Ureter (tissue), 1 donor: Measurements from ENCODE around the gene LAMA5. TPM values are rescaled to one million over a fixed set of nuclear protein-coding genes. Genes with fewer than 3 reads are reported as not detected.

ENCODE experiments used
- DNase-seq: peaks from one replicate; pipeline ENCODE4 v3.0.0-alpha.2; 2020; ENCODE audit warnings: low spot score
- total RNA-seq: library from RNA; stranded (reverse); gene quantifications from one replicate; pipeline ENCODE4 v1.2.4, GENCODE V29; 2023
- donor health status: DM: yes; HTN: yes; CAD: no.

Gene LAMA5
- total RNA-seq, 1 donor from 2014 or later: 433 TPM

- DNase-seq: no peak
Observed at GRCh38 chr20:62405108-62405980, 38.2 kb upstream of the LAMA5 start.

DNA sequence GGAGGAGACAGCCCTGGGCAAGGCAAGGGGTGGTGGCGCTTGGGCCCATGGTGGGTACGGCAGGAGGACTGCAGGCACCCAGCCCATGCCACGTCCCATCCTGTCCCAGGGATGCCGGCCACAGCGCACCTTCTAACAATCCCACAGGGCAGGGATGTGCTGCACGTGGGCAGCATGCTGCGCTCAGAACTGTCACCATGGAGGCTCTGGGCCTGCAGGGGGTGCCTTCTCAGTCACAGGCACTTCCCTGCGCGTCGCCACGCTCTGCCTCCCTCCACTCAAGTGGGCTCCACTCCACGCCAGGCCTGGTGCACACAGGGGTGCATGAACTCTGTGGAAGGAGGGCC, 37.6 kb upstream of the LAMA5 start:
- no peak for DNase-seq

DNA sequence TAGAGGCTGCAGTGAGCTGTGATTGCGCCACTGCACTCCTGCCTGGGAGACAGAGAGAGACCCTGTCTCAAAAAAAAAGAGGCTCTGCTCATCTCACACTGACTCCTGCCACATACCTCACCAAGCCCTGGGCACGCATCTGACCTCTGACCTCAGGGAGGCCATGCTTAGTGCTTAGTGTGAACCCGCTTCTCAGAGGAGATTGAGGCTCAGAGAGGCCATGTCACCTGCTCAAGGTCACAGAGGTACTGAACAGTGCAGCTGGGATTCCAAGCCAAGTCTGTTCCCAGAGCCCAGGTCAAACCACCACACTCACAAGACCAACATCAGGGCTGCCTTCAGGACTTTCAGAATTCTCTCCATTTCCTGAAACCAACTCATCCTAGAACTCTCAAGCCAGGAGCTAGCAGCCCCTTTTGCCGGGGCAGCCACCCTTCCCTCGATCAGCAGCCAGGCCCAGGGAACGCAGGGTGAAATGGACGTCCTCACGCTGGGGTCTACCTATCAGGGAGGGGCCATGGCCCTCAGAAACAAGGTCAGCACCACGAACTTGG, 37.1 kb upstream of the LAMA5 start:
- no peak for DNase-seq

DNA sequence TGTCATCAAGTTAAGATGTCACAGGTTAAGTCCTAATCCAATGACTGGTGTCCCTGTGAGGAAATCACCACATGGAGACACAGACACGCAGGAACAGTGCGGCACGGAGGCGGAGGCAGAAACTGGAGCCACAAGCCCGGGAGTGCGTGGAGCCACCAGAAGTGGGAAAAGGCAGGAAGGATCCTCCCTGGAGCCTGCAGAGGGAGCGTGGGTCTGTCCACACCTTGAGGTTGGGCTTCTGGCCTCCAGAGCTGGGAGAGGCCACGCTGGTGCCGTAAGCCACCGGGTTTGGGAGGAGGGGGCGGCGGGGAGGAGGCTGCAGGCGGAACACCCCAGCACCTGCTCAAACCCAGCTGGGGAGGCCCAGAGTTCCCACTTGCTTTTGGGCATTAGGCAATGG, 36.2 kb upstream of the LAMA5 start:
- DNase-seq: no peak

DNA sequence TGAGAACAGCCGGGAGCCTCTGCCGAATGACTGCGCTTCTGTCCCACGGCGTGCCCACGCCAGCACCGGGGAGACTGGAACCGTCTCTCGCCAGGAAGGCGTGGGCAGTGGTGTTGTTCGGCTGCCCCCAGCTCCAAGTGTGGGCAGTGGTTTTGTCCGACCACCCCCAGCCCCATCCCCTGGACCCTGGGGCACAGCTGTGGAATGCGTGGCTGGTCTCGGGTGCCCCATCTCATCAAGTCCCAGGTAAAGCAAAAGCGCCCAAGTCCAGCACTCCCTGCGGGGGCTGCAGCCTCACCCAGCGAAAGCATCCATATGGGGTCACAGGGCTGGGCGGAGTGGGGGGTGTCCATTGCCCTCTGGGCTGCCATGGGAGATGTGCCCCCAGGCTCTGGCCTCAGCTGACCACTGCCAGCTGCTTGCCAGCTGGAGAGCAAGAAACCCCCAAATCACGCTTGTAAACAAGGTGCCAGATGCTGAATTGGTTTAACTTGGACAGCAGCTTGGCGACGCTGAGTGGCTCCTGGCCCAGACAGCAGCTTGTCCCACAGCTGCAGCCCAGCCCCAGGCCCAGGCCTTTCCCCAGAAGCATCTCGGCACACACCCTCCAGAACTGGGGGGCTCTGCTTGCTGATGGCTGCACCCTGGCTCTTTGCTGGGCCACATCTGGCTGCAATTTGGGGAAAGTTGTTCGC, 35.5 kb upstream of the LAMA5 start:
- no peak for DNase-seq

DNA sequence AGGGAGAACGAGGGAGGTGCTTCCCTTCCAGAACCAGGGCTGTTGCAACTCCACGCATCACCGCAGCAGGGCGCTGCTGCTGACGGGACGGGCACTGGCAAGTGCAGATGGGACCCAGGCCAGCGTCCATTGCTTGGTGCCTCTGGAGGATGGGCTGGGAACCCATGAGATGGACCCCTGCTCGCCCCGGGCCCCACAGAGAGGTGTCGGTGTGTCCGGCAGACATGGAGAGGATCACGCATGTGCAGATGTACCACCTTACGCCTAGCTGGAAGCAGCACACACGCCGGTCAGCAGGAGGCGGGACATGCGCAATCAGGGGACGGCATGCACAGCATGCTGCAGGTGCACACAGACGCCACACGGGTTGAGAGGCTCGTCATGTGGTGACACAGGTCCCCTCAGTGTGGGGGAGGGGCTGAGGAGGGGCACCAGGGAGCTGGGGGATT, 34.2 kb upstream of the LAMA5 start:
- DNase-seq: no peak

DNA sequence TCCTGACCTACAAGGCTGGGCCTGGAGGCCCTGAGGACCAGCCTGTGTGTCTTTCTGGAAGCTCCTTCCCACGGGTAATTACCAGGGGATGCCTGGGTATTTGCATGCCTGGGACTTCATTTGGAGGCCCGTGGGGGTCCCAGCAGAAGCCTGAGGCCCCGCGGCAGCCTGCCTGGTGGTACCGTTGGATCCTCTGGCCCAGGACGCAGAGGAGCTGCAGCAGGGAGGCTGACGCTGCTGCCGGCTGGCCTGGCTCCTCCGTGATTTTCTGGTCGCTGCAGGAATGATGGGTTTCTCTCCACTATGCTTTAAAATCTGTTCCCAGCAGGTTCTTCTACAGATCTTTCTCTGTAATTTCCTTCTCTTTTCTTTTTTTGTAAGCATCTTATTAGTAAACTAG, 33.4 kb upstream of the LAMA5 start:
- DNase-seq: no peak

- DNase-seq: no peak
Observed at GRCh38 chr20:62400021-62400420, 32.9 kb upstream of the LAMA5 start.

GRCh38 chr20:62398120-62398821, 31.2 kb upstream of the LAMA5 start:
- DNase-seq: no peak

- DNase-seq: no peak
Observed at GRCh38 chr20:62396367-62397239, 29.5 kb upstream of the LAMA5 start.

DNA sequence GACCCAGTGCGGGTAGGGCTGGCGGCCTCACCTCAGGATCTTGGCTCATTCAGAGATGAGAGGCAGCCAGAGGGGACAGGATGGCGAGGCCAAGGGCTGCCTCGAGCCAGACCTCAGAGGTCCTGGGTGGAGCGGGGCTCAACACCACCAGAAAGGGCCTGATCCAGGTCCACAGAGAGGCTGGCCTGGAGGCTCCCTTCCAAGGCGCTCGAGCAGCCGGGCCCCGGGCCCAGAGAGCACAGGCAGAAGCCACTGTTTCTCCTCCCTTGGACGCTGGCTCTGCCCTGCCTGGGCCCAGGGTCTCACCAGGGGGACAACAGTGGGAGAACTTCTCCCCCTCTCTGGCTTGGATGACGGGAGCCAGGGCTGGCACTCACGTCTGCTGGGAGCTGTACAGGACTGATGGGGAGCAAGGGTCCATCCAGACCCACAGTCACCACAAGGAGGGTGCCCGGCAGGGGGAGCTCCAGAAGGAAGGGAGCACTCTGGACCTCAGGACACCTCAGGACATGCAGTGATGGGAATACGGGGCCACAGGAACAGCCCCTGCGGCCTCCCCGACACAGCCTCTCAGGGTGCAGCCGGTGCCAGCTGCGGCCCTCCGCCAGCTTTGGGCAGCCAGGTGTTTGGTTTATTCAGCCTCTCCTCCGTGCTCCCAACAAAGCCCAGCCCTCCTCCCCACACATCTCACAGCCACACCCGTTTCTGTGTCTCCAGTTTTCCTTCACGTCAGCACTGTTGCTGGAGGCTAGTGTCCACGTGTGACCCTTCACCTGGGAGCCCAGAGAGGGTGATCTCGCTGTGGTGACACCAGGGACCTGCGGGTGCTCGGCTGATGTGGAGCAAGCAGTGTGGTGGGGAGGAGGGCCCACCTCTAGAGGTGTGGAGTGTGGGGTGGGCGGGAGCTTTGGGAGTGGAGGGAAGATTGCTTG, 28.5 kb upstream of the LAMA5 start:
- no peak for DNase-seq

DNA sequence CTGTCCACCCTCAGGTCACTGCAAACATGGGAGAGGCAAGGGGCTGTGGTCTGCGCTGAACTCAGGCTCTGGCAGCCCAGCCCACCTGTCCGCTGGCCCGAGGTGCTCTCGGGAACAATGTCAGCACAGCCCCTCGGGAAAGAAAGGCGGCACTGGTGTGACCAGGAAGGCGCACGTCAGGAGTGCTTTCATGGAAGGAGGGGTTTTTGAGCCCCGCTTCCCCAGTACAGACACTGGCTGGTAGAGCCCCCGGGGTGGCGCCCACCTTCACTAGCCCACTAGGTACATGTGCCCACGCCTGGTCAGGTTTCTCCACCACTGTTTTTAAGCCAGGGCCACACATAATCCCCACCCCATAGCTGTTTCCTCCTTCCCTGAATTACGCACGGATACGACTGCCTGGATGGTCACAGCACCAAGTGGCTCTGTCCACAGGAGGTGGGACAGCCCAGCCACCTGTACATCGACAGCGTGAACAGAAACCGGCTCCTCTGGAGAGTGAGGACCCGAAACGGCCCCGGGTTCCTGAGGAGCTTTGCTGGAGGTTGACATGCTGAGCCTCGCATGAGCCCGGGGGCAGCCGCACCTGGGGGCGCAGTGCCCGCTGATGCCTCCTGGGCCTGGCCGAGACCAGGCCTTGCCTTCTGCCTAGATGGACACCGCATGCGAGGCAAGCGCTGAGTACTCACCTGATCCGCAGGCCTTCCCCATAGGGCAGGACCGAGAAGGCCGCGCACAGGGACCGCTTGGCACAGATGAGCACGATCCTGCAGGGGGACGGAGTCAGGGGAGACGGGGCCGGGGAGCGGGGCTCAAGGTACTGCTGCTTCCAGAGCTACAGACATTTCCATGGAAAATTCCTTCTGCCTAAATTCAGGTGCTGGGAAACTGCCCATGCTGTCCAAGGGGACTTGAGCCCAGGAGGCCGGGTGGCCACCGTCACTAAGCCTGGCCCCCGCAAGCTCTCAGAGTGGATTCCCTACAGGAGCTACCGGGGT, 27.4 kb upstream of the LAMA5 start:
- no peak for DNase-seq

GRCh38 chr20:62393830-62394229, 26.7 kb upstream of the LAMA5 start:
- no peak for DNase-seq

DNA sequence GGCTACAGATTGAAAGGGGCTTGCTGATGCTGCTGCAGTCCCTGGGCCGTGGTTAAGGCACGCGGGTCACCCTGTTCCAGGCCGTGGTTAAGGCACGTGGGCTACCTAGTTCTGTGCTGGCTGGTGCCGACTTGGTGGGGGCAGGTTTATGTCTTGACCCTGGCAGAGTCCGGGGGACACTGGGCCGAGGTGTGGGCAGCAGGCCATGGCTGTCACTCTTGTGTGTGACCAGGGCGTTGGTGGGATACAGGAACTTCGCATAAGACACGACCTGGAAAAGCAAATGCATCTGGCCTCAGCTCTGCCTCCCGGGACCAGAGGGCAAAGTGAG, 26.2 kb upstream of the LAMA5 start:
- DNase-seq: no peak

- no peak for DNase-seq
Observed at GRCh38 chr20:62392621-62393334, 25.7 kb upstream of the LAMA5 start.

DNA sequence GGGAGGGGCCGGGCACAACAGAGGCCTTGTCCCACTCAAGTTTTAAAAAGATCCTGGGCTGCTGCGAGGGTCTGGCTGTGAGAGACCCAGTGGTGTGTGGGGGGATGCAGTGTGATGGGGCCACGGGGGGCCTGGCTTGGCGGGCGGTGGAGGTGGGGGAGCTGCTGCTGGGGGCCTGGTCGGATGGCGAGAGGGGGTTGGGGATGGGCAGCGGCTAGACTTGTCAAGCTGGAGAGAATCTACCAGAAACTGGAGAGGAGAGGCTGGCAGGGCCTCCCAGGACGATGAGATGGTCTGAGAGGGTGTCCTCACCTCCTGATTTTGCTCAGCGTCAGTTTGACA, 24.9 kb upstream of the LAMA5 start:
- no peak for DNase-seq

DNA sequence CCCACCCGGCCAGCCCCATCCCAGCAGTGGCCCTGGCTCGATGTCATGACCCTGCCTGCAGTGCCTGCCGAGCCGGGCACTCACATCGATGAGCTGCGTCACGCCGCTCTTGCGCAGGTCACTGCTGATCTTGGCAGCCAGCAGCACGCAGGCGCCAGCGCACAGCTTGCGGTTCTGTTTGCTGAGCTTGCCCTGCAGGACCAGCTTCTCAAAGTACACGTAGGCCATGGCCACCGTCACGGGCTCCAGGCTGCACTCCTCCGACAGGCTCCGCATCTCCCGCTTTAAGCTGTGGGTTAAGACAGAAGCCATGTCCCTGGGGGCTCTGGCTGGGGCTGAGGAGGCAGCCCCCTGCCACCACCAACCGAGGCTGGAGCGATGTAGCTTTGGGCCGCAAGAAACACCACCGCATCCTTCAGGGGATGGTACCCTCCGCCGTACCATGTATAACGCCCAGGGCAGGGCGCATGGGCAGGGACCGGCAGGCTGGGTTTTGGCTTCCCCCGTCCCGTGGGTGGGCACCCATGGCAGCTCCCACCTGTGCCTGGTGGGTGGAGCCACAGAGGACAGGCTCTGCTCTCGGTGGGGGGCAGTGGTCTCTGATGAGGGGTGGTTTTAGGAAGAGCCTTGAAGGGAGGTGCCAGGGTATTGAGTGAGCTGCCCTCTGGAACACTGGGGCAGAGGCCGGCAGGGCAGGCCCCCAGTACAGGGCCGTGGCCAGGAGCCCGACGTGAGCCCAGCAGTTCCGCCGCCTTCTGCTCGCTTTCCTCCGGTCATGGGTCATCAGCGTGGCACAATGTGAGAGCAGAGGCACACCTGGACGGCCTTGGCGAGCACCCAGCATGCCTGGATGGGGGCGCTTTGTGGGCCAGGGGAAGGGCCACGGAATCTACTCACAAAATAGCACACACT, 24.3 kb upstream of the LAMA5 start:
- no peak for DNase-seq
